HG02852 (cell line): Measurements from ENCODE around the gene CARNS1.

Source experiments
- ATAC-seq: cut with Tn5 transposase; IDR thresholded peaks from one replicate; pipeline ENCODE4 v1.9.1; 2021; ENCODE audit warnings: mild to moderate bottlenecking, moderate library complexity; ENCODE audit not compliant: unreplicated experiment

Gene CARNS1

GRCh38 chr11:67376063-67376820 lies 39.2 kb upstream of the CARNS1 start:
- ATAC-seq: no peak

GRCh38 chr11:67376873-67377808 lies 38.3 kb upstream of the CARNS1 start:
- no peak for ATAC-seq

- no peak for ATAC-seq
Measured at GRCh38 chr11:67378544-67378943, 36.9 kb upstream of the CARNS1 start.

GRCh38 chr11:67379061-67380058 lies 36.1 kb upstream of the CARNS1 start:
- no peak for ATAC-seq

- ATAC-seq: no peak
Measured at GRCh38 chr11:67381244-67381972, 34.1 kb upstream of the CARNS1 start.

- no peak for ATAC-seq
Measured at GRCh38 chr11:67382276-67383136, 33.0 kb upstream of the CARNS1 start.

- no peak for ATAC-seq
Measured at GRCh38 chr11:67384851-67385366, 30.6 kb upstream of the CARNS1 start.

- ATAC-seq: no peak
Measured at GRCh38 chr11:67387069-67387468, 28.4 kb upstream of the CARNS1 start.

- ATAC-seq: no peak
Measured at GRCh38 chr11:67387518-67387917, 28.0 kb upstream of the CARNS1 start.

- ATAC-seq: no peak
Measured at GRCh38 chr11:67389477-67389876, 26.0 kb upstream of the CARNS1 start.

GRCh38 chr11:67390947-67391303 lies 24.6 kb upstream of the CARNS1 start:
- no peak for ATAC-seq

- peak; percentile 57 for ATAC-seq
Measured at GRCh38 chr11:67391304-67392182, 23.9 kb upstream of the CARNS1 start, which contains the start of gene RAD9A. RAD9A (plus strand) TSS chr11:67391986; CDS start chr11:67392045, 59 bp downstream.

GRCh38 chr11:67392183-67392715 lies 23.2 kb upstream of the CARNS1 start:
- no peak for ATAC-seq

- ATAC-seq: no peak
Measured at GRCh38 chr11:67393437-67393836, 22.0 kb upstream of the CARNS1 start.

GRCh38 chr11:67393990-67394389 lies 21.5 kb upstream of the CARNS1 start:
- no peak for ATAC-seq

- ATAC-seq: no peak
Measured at GRCh38 chr11:67395555-67396258, 19.8 kb upstream of the CARNS1 start.

- no peak for ATAC-seq
Measured at GRCh38 chr11:67396259-67396581, 19.3 kb upstream of the CARNS1 start.
